SW480 (cell line): ENCODE measurements around the gene PTPRCAP.

Experiments used
- DNase-seq: peaks from one replicate; pipeline ENCODE4 v3.0.0-alpha.2; 2016; ENCODE audit warnings: low spot score

PTPRCAP gene

DNA sequence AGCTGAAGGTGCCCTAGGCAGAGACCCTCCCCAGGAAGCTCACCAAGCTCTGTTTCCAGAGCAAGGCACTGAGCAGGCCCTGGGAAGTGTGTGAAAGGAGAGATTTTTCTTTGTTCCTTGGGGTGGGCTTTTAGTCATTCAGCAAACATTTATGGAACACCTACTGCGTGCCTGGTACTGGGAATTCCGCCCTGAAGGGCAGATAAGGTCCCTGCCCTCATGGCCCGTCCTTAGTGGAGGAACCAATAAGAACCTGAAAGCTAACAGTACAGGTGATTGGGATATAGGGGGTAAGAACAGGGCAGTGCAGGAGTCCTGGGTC, 27.7 kb upstream of the PTPRCAP start:
- no peak for DNase-seq

DNA sequence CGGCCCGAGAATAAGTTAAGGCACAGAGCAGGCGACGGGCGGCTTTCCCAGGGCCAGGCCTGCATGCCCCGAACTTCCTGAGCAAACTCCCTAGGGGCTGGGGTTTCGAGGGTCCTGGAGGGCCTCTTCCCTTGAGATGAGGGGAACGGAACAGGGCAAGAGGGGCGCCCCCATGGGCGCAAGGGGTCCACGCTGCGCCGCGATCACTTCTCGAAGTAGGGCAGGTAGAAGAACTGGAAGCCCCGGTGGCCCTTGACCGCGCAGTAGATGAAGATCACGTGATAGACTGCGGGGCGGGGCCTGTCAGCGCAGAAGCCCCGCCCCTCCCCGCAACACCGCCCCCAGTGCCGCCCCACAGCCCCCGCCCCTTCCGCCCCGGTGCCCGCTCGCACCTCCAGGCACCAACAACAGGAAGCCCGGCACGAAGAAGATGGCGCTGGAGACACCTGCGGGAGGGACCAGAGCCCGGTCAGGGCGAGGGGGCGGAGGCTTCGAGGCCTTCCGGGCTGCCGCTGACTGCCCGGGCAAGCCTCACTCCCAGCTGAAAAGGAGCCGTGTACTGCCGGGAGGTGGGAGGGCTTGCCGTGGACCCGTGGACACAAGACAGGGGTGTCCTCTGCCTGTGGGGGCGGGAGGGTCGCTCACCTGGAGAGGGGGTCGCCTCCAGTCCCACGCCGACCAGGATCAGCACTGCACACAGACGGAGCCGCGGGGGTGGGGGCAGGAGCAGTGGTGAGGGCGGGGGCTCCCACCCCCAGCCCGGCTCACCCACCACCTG, 27.1 kb upstream of the PTPRCAP start:
- DNase-seq: peak; percentile 96

DNA sequence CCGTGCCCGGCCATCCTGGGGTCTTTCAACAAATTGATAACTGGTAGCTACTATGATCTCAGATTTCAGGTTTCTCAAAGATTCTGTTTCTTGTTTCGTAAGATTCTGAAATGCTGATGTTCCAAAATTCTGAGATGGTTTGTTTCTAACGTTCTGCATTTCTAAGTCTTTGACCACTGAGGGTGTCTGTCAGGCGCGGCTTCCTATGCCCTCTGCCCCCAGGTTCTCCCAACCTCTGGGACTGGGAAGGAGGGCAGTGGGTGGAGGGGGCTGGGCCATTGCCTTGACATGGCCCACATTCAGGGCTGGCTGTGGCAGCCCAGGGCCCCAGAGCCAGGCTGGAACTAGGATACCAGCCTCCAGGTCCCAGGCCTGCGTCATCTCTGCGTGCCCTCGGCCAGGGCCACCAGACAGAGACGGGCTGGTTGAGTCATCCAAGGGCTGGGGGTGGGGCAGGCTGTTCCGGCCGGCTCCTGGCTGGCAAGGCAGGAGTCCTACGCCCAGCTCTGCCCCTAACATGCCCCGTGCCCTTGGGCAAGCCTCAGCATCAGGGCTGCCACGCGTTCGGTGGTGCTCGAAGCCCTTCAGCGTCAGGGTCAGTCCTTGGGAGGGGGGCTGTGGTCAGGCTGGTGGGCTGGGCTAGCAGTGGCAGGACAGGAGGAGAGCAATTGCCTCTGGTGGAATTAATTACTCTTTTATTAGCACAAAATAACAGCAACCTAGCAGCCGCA, 26.4 kb upstream of the PTPRCAP start:
- DNase-seq: peak; percentile 91

DNA sequence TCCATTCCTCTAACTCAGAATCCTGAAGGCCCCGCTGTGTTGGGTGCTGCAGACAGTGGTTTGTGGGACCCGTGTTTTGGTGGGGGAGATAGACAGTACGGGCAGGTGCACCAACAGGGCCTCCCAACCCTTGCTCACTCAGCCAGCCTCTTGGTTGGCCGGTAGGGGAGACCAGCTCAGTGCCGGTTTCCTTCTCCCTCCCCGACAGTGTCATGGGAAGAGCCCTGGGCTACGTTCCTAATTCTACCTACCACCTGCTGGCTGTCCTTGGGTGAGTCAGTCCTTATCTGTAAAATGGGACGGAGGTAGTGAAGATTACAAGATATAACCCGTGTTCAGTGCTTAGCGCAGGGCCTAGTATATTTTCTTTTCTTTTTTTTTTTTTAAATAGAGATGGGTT, 25.7 kb upstream of the PTPRCAP start:
- no peak for DNase-seq

DNA sequence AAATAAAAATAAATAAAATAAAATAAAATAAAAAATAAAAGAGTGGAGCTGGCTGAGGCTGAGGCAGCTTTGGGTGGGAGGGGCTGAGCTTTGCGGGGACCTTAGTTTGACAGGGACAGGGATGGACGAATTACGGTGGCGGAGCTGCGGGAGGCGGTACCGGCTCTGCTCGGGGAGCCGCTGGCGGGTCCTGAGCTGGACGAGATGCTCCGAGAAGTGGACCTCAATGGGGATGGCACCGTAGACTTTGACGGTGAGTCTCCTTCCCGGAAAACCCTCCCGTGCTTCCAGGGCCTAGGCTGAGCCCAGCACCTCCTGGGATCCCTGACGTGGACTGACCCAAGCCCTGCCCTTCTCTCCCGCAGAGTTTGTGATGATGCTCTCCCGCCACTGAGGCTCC, 20.8 kb upstream of the PTPRCAP start:
- no peak for DNase-seq

DNA sequence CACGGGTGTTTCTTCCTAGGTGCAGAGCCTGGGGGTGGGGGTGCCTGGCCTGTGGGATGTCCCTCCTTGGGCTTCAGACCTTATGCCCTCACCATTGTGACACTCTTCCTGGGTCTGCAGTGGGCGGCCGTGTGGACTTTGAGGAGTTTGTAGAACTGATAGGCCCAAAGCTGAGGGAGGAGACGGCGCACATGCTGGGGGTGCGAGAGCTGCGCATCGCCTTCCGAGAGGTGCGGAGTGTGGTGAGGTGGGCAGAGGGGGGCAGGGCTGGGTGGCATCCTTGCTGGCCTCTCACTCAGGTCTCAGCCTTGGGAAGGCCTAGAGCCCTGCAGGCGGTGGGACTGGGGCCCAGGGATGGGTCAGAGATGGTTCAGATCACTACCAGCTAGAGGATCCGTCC, 20.0 kb upstream of the PTPRCAP start:
- DNase-seq: no peak

DNA sequence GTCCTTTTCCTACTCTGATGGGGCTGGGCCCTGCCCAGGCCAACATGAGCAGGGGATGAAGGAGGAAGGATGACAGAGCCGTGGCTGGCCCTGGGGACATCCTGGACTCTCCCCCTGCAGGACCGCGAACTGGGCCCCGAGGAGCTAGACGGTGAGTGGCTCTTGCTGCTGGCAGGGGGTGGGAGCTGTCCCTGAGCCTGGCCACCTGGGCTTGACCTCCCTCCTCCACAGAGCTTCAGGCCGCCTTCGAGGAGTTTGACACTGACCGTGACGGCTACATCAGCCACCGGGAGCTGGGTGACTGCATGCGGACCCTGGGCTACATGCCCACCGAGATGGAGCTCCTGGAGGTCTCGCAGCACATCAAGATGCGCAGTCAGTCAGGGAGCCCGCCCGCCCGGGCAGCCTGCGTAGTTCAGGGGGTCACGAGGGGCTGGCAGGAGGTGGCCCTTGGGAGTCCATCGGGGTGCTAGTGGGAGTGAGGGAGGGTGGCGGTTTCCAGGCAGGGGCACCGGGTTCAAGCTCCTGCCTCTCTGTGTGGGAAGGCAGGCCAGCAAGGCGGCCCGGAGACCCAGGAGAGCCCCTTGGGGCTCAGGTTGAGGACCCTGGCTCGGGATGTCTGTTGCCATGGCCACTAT, 18.7 kb upstream of the PTPRCAP start:
- no peak for DNase-seq

DNA sequence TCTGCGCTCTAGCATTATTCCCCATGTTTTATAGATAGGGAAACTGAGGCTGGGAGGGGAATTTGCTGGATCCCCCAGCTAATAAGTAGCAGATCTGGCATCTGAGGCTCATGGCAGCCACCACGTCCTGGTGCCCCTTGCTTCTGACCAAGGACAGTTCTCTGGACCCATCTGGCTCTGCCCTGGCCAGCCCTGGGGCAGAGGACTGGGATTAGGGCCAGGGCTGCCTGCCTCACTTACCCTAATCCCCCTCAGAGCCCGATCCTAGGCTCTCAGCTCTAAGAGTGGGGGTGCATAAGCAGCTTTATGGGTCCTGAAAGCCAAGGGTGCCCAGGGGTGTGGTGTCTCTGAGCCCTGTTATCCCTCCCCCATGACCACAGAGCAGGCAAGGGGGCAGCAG, 17.6 kb upstream of the PTPRCAP start, which contains the start of gene CABP4:
Gene CABP4, plus strand, starts transcription at position 301 of the 400 bp plus-strand sequence. Its CDS starts 70 bp downstream, at position 371.
- DNase-seq: no peak

DNA sequence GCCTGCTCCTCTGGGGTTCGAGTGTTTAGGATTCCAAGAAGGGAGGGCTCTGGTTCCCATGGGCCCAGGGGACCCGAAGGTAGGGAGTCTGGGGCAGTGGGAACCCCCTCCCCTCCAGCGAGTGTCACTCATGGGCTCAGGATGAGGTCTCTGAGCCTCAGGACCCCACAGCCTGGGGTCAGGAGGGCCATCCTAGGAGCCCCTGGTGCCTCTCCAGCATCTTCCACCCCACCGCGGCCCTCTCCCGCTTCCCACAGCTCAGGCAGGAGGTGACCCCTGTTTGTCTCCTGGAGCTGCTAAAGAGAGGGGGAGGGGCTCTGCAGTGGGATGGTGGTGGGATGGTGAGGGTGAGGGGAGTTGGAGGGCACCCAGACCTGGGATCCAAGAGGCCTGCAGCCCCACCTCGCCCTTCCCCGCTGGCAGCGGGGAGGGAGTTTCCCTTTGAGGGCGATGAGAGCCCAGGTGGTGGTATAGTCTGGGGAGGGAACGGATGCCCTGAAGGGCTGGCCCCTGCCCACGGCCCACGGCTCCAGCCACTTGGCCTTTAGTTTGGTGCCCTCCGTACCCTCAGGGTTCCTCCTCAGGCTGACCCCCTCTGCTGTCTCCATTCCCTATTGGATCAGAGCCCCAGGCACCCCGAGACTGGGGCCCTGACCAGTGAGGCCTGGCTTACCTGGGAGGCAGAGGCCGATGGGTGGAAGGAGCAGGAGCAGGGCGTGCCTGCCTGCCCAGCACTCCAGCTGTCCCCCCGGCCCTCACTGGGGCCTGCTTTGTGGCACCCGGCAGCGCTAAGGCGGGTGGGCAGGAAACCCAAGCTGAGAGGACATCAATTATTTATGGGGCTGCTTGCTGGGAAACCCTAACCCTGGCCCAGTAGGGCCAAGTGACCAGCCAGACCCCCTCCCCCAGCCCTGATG, 16.6 kb upstream of the PTPRCAP start:
- DNase-seq: no peak

DNA sequence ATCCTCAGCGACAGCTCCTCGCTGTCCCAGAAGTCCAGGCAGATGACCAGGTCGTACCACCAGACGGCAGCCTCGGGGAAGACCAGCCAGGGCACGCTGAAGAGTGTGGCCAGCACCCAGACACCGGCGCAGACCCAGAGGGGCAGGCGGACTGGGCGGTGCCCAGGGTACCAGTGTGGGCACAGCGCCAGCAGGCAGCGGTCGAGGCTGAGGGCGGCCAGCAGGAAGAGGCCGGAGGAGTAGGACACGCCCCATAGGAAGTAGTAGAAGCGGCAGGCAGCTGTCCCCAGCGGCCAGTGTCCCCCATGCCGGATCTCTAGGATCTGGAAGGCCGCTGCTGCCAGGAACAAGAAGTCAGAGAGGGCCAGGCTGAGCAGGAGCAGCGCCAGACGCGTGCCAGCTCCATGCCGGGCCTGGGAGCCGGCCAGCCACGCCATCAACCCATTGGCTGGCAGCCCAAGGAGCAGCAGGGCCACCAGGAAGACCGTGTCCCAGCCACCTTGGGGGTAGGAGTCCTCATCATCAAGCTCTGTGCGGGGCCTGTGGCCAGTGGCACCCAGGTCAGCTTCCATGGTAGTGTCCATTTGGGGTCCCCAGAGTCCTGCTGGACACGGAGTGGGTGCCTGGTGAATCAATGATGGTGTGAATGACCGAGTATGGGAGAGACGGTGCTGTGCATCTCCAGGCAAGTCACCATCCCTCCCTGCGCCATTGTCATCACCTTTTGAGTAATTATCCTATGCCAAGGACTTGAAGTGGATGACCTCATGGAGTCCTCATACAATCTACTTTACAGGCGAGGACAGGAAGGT, 14.9 kb upstream of the PTPRCAP start, which contains the start of gene GPR152:
Gene GPR152, minus strand, starts transcription at position 589 of the 812 bp plus-strand sequence. Its CDS starts 5 bp downstream, at position 584.
- DNase-seq: no peak

DNA sequence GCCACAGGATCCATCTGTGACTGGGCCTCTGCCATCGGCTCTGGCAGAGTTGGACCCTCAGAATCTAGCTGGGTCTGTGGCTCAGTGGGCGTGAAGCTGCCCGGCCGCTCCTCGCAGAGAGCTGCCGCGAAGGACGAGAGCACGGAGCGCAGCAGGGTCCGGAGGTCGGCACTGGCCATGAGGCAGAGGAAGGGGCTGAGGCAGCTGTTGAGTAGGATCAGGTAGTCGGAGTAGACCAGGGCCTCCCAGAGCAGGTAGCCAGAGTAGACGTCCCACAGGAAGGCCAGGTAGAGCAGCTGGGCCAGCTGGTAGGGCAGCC, 14.1 kb upstream of the PTPRCAP start:
- DNase-seq: no peak

DNA sequence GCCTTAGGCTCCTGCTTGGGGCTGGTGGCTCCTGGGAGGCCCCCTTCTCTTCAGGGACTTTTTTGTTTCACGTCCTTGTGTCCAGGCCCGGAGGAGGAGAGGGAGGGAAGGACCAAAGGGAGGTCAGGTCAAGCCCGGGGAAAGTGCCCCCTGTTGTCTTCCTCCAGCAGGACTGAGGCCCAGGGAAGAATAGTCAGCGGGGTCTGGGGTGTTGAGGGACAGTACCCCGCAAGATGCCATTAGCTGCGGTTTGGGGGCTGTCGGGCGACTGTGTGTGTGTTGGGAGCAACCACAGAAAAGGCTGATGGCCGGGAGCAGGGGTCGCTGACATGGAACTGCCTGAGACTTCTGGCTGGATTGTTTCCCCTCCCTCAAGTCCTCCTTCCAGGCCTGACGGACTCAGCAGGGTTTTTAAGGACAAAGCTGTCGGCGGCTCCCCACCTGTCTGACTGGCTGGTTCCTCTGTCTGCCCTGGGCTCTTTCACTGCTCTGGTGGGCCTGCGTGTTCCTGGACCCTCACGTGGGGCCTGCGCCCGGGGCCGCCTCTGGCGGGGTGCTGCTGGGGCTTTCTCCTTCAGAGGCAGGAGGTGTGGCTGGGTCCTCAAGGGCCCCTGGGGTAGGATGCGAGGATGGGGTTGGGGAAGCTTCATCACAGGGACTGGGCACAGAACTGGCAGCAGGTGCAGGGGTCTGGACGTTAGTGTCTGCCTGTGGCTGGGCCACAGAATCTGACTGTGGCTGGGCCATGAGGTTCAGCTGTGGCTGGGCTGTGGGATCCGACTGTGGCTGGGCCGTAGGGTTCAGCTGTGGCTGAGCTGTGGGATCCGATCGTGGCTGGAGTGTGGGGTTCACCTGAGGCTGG, 13.5 kb upstream of the PTPRCAP start:
- DNase-seq: no peak

DNA sequence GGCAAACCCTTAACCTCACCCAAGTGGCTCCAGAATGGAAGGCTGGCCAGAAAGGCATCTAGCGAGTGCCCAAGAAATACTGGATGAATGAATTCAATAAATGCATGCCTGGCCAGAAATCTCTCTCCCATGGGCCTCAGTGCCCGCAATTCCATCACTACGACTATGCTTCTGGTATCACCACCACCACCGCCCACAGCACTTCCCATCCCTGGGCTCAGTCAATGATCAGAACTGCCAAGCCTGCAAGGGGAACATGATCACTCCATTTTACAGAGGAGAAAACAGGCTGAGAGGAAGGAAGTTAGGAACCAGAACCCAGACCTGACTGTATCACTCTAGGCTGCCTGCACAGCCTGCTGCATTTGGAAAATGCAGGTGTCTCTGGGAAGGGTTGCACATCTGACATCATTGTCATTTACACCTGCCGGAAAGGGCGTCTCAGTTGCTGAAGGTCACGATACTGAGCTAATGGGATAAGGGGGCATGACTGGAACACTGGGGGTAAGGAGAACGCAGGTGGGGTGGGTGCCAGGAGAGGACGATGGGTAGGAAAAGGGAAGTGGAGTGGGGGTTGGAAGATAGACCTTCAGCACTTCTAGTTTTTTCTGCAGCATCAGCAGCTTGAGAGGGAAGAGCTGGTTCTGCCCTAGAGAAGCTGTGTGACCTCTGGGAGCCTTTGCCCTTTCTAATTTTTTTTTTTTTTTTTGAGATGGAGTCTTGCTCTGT, 11.8 kb upstream of the PTPRCAP start:
- DNase-seq: no peak

DNA sequence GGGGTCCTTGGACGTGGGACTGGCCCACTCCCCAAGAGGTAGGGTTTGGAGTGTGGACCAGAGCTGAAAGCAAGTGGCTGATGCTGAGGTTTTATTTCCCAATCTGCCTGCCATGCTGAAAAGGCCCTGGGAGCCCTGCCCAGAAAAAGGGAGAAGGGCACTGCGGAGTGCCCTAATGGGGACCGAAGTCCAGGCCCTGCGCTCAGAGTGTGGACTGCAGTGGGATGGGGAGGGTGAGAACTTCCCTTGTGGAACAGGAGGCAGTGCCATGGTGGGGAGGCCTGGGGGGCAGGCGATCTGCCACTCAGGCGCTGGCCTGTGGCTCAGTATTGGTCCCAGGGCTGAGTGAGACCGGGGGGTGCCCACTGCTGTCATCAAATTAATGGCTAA, 10.7 kb upstream of the PTPRCAP start:
- no peak for DNase-seq

DNA sequence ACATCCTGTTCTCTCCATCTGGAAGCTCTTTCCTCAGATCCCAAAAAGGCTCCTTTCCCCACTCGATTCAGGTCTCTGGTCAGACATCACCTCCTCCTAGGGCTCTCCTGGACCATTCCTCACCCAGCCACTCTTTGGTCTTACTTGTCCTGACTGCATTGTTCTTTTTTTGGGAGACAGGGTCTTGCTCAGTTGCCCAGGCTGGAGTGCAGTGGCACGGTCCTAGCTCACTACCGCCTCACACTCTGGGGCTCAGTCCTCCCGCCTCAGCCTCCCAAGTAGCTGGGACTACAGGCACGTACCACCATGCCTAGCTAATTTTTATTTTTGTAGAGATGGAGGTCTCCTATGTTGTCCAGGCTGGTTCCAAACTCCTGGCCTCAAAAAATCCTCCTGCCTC, 8.0 kb upstream of the PTPRCAP start:
- DNase-seq: no peak

DNA sequence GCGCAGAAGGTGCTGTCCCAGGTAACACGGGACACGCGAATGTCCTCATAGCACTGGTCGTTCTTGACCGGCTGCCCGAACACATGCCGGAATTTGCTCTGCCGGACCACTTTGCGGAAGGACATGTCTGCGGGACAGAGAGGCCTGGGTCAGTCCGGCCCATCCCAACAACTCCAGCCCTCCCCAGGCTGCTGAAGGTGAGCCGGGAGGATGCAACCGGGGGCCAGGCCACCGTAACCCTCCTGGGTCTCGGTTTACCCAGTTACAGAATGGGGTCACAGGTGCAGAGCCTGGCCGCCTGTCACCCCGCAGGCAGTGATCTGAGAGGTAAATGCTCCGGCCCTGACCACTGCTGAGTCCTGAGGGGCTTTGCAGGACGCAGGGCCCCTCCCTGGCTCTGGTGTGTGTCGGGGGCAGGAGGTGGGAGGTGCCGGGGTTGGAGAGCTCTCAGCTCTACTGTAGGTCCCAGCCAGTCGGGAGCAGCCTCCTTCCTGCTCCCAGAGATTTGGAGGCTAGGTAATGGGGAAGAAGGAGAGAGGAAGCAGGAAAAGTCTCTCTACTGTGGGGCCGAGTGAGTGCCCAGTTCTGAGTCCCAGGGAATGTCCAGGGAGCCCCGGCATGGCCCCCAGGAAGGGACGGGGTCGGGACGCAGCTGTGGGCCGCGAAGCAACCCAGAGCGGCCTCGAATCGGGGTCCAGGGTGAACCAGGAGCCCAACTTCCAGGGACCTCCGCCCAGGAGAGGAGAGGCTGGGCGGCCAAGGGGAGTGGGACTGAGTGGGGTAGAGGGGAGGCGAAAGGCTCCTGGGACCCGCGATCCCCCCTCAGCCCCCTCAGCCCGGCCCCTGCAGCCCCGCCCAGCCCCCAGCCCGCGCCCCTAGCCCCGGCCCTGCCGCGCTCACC, 5.3 kb upstream of the PTPRCAP start:
- DNase-seq: no peak

DNA sequence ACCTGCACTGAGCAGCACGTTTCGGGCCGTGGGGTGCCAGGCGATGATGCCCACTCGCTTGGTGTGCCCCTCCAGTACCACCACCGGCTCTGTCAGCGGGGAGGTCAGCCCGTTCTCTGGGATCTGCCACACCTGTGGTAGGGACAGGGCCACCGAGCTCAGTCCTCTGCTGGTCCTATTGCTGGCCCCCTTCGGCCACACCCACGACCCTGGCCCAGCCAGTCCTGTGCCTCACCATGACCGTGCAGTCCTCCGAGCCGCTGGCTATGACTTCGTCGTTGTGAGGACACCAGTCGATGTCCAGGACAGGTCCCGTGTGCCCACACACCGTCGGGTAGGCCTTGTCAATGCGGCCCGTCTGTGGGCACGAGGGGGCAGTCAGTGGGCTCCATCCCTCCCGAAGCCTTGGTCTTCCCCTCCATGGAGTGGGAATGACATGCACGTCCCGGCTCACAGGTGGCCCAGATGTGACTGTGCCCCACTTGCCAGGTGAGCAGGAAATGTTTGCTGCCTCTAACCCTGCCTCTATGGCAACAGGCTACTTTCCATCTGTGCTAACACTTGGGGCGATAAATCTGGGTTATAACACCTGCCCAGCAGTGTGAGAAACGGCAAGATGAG, 4.4 kb upstream of the PTPRCAP start:
- no peak for DNase-seq

DNA sequence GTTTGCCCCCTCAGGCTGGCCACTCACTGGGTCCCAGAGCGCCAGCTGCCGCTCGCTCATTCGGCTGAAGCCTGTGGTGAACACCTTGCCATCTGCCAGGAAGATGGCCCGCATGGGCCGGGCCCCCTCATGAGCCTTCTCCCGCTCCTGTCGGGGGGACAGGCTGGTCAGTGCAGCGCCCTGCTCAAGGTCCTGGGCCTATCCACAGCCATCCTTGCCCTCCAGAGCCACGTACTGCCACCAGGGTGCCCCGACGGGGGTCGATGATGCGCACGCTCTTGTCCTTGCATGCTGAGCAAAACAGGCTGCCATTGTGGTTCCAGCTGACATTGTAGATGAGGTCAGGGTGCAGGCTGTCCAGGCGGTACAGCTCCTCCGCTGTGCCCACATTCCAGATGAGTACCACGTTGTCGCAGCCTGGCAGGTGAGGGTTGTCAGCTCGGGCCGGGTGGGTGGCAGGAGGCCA, 3.6 kb upstream of the PTPRCAP start:
- DNase-seq: no peak
